Neural cell (in vitro differentiated cells): ENCODE results near the gene ACOXL. TPM values are rescaled to one million over a fixed set of nuclear protein-coding genes. Genes with fewer than 3 reads are reported as not detected.

Experiments used
- H2AFZ ChIP-seq: fragments of 200-600, 300-800 bp; sonication (generic), shearing (Covaris generic); 2 replicates; pipeline ENCODE4 v1.6.0; 2014; ENCODE audit warnings: low read depth, mild to moderate bottlenecking, antibody characterized with exemption, low read length, moderate library complexity
- H3F3A ChIP-seq: fragments of 200-600 bp; shearing (Covaris generic); 2 replicates; pipeline ENCODE4 v1.6.1; 2016; ENCODE audit warnings: mild to moderate bottlenecking, moderate library complexity, mixed read lengths, antibody characterized with exemption, low read length; ENCODE audit not compliant: insufficient read depth, poor library complexity, severe bottlenecking
- H3K27ac ChIP-seq: fragments of 200-600, 300-800 bp; sonication (generic), shearing (Covaris generic); 2 replicates; pipeline ENCODE4 v1.5.1; 2014; ENCODE audit warnings: mild to moderate bottlenecking, low read length, moderate library complexity
- H3K27me3 ChIP-seq: fragments of 300-800, 200-600 bp; sonication (generic), shearing (Covaris generic); 2 replicates; pipeline ENCODE4 v1.6.0; 2014; ENCODE audit warnings: mild to moderate bottlenecking, low read depth, low read length, moderate library complexity; ENCODE audit not compliant: insufficient read depth
- H3K36me3 ChIP-seq: fragments of 300-800, 200-600 bp; sonication (generic), shearing (Covaris generic); 2 replicates; pipeline ENCODE4 v1.5.1; 2014; ENCODE audit warnings: mild to moderate bottlenecking, antibody characterized with exemption, low read length, moderate library complexity; ENCODE audit not compliant: insufficient read depth
- H3K4me2 ChIP-seq: fragments of 300-800, 200-600 bp; sonication (generic), shearing (Covaris generic); 2 replicates; pipeline ENCODE4 v1.6.0; 2014; ENCODE audit warnings: mild to moderate bottlenecking, low read length
- H3K4me3 ChIP-seq: fragments of 300-800, 200-600 bp; sonication (generic), shearing (Covaris generic); 2 replicates; pipeline ENCODE4 v1.5.1; 2014; ENCODE audit warnings: mild to moderate bottlenecking, low read length, moderate library complexity
- H3K79me2 ChIP-seq: fragments of 200-600 bp; shearing (Covaris generic); replicated peaks from 2 replicates; pipeline ENCODE4 v1.6.0; 2014; ENCODE audit warnings: mild to moderate bottlenecking, low read length, moderate library complexity; ENCODE audit not compliant: insufficient read depth
- H3K9ac ChIP-seq: fragments of 300-800, 200-600 bp; sonication (generic), shearing (Covaris generic); 2 replicates; pipeline ENCODE4 v1.6.1; 2016; ENCODE audit warnings: mild to moderate bottlenecking, low read length, mixed read lengths
- H3K9me2 ChIP-seq: fragments of 200-600 bp; shearing (Covaris generic); 2 replicates; pipeline ENCODE4 v1.6.1; 2016; ENCODE audit warnings: mild to moderate bottlenecking, low read length, mixed read lengths; ENCODE audit not compliant: insufficient read depth
- H3K9me3 ChIP-seq: fragments of 200-600, 300-800 bp; sonication (generic), shearing (Covaris generic); 2 replicates; pipeline ENCODE4 v1.6.1; 2016; ENCODE audit warnings: mild to moderate bottlenecking, mixed run types, low read length, moderate library complexity, mixed read lengths
- H4K20me1 ChIP-seq: fragments of 200-600 bp; shearing (Covaris generic); 2 replicates; pipeline ENCODE4 v1.6.1; 2016; ENCODE audit warnings: mild to moderate bottlenecking, mixed run types; ENCODE audit not compliant: insufficient read depth
- EP300 ChIP-seq: fragments of 450-650 bp; conservative IDR thresholded peaks from 2 replicates; pipeline ENCODE4 v1.6.1; 2014; ENCODE audit warnings: antibody characterized with exemption, mild to moderate bottlenecking, moderate library complexity; ENCODE audit not compliant: poor library complexity, severe bottlenecking
- EZH2 ChIP-seq: fragments of 200-600, 300-800 bp; shearing (Covaris generic), sonication (generic); IDR thresholded peaks from 2 replicates; pipeline ENCODE4 v1.6.1; 2014; ENCODE audit warnings: antibody characterized with exemption, low read length, borderline replicate concordance, mild to moderate bottlenecking; ENCODE audit not compliant: insufficient read depth, poor library complexity, severe bottlenecking
- MXI1 ChIP-seq: fragments of 450-650 bp; conservative IDR thresholded peaks from 2 replicates; pipeline ENCODE4 v1.6.1; 2014; ENCODE audit warnings: antibody characterized with exemption, mild to moderate bottlenecking; ENCODE audit not compliant: poor library complexity, severe bottlenecking
- POLR2AphosphoS5 ChIP-seq: IDR thresholded peaks from 2 replicates; pipeline ENCODE4 v1.6.1; 2012
- RAD21 ChIP-seq: fragments of 450-650 bp; conservative IDR thresholded peaks from 2 replicates; pipeline ENCODE4 v1.6.1; 2014; ENCODE audit warnings: antibody characterized with exemption, mild to moderate bottlenecking, moderate library complexity
- SMC3 ChIP-seq: fragments of 450-650 bp; conservative IDR thresholded peaks from 2 replicates; pipeline ENCODE4 v1.6.1; 2014; ENCODE audit warnings: antibody characterized with exemption, mild to moderate bottlenecking, moderate library complexity; ENCODE audit not compliant: poor library complexity
- TAF1 ChIP-seq: IDR thresholded peaks from 2 replicates; pipeline ENCODE4 v1.6.1; 2012; ENCODE audit warnings: low read depth
- polyA plus RNA-seq: library from polyadenylated mRNA; depleted of rRNA; stranded (reverse); fragments of >200 nt; gene quantifications from 2 replicates; pipeline ENCODE4 v1.2.3, GENCODE V29; 2014
- TF ChIP-seq, protein P1 (sequence below): fragments of 450-650 bp; IDR thresholded peaks from 2 replicates; pipeline ENCODE4 v1.5.1; 2014; ENCODE audit warnings: antibody characterized with exemption, mild to moderate bottlenecking, moderate library complexity; ENCODE audit not compliant: poor library complexity, severe bottlenecking
- TF ChIP-seq, protein P2 (sequence below): IDR thresholded peaks from 2 replicates; pipeline ENCODE4 v1.6.1; 2012; ENCODE audit warnings: borderline replicate concordance

The ACOXL gene
- polyA plus RNA-seq, 1 donor from 2014 or later = not detected

- Histone ChIP-seq H3K9ac (no peak overlapping the region), H3F3A (no peaks in the 10 kb centered on the region), H3K9me3 (no peaks in the 10 kb centered on the region), H3K36me3 (no peaks in the 10 kb centered on the region), H3K9me2 (no peaks in the 10 kb centered on the region), H3K27ac (no peak overlapping the region), H3K79me2 (no peaks in the 10 kb centered on the region), H4K20me1 (no peaks in the 10 kb centered on the region), H3K4me2 (no peak overlapping the region), H2AFZ (no peak overlapping the region), H3K4me3 (no peak overlapping the region), H3K27me3 (no peaks in the 10 kb centered on the region)
- TF ChIP-seq RAD21 (no peak), MXI1 (no peak), EP300 (no peak), POLR2AphosphoS5 (no peak), TAF1 (no peak), EZH2 (no peak), SMC3 (no peak)
- TF ChIP-seq, protein P1, sequence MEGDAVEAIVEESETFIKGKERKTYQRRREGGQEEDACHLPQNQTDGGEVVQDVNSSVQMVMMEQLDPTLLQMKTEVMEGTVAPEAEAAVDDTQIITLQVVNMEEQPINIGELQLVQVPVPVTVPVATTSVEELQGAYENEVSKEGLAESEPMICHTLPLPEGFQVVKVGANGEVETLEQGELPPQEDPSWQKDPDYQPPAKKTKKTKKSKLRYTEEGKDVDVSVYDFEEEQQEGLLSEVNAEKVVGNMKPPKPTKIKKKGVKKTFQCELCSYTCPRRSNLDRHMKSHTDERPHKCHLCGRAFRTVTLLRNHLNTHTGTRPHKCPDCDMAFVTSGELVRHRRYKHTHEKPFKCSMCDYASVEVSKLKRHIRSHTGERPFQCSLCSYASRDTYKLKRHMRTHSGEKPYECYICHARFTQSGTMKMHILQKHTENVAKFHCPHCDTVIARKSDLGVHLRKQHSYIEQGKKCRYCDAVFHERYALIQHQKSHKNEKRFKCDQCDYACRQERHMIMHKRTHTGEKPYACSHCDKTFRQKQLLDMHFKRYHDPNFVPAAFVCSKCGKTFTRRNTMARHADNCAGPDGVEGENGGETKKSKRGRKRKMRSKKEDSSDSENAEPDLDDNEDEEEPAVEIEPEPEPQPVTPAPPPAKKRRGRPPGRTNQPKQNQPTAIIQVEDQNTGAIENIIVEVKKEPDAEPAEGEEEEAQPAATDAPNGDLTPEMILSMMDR = no peak
- TF ChIP-seq, protein P2, sequence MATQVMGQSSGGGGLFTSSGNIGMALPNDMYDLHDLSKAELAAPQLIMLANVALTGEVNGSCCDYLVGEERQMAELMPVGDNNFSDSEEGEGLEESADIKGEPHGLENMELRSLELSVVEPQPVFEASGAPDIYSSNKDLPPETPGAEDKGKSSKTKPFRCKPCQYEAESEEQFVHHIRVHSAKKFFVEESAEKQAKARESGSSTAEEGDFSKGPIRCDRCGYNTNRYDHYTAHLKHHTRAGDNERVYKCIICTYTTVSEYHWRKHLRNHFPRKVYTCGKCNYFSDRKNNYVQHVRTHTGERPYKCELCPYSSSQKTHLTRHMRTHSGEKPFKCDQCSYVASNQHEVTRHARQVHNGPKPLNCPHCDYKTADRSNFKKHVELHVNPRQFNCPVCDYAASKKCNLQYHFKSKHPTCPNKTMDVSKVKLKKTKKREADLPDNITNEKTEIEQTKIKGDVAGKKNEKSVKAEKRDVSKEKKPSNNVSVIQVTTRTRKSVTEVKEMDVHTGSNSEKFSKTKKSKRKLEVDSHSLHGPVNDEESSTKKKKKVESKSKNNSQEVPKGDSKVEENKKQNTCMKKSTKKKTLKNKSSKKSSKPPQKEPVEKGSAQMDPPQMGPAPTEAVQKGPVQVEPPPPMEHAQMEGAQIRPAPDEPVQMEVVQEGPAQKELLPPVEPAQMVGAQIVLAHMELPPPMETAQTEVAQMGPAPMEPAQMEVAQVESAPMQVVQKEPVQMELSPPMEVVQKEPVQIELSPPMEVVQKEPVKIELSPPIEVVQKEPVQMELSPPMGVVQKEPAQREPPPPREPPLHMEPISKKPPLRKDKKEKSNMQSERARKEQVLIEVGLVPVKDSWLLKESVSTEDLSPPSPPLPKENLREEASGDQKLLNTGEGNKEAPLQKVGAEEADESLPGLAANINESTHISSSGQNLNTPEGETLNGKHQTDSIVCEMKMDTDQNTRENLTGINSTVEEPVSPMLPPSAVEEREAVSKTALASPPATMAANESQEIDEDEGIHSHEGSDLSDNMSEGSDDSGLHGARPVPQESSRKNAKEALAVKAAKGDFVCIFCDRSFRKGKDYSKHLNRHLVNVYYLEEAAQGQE = no peak
Measured at GRCh38 chr2:110998311-110998710, 265.9 kb downstream of the ACOXL start.

GRCh38 chr2:110999626-111000025 lies 267.3 kb downstream of the ACOXL start:
- Histone ChIP-seq H4K20me1 (no peaks in the 10 kb centered on the region), H3K4me2 (no peak overlapping the region), H3K9me2 (no peaks in the 10 kb centered on the region), H3K27ac (no peak overlapping the region), H3F3A (no peaks in the 10 kb centered on the region), H3K9me3 (no peaks in the 10 kb centered on the region), H2AFZ (no peak overlapping the region), H3K79me2 (no peaks in the 10 kb centered on the region), H3K9ac (no peak overlapping the region), H3K36me3 (no peaks in the 10 kb centered on the region), H3K27me3 (no peaks in the 10 kb centered on the region), H3K4me3 (no peak overlapping the region)
- TF ChIP-seq, protein P1 = no peak
- TF ChIP-seq POLR2AphosphoS5 = no peak
- no peak for TF ChIP-seq EZH2
- TF ChIP-seq, protein P2 = no peak
